Karpas-422 (cell line): Measurements from ENCODE around the gene DOCK4. TPM values are rescaled to one million over a fixed set of nuclear protein-coding genes. Genes with fewer than 3 reads are reported as not detected.

Experiments used
- DNase-seq: peaks from one replicate; pipeline ENCODE4 v3.0.0-alpha.2; 2015
- H2AFZ ChIP-seq: fragments of 200-600 bp; sonication (generic); 2 replicates; pipeline ENCODE4 v1.6.1; 2014; ENCODE audit warnings: antibody characterized with exemption, low read length, mixed read lengths
- H3K27ac ChIP-seq: fragments of 200-600 bp; sonication (generic); 2 replicates; pipeline ENCODE4 v1.5.1; 2014; ENCODE audit warnings: mild to moderate bottlenecking, low read length, moderate library complexity
- H3K27me3 ChIP-seq: fragments of 200-600 bp; sonication (generic); 2 replicates; pipeline ENCODE4 v1.6.1; 2014; ENCODE audit warnings: low read length, mixed read lengths
- H3K36me3 ChIP-seq: fragments of 200-600 bp; sonication (generic); 2 replicates; pipeline ENCODE4 v1.6.1; 2014; ENCODE audit warnings: low read length, mixed read lengths; ENCODE audit not compliant: insufficient read depth
- H3K4me1 ChIP-seq: fragments of 200-600 bp; sonication (generic); 2 replicates; pipeline ENCODE4 v1.6.1; 2014; ENCODE audit warnings: mild to moderate bottlenecking, low read length, mixed read lengths
- H3K4me2 ChIP-seq: fragments of 200-600 bp; sonication (generic); 2 replicates; pipeline ENCODE4 v1.6.1; 2014; ENCODE audit warnings: low read length, low read depth, mild to moderate bottlenecking; ENCODE audit not compliant: poor library complexity, severe bottlenecking
- H3K4me3 ChIP-seq: fragments of 200-600 bp; sonication (generic); 2 replicates; pipeline ENCODE4 v1.5.1; 2014; ENCODE audit warnings: mild to moderate bottlenecking, antibody characterized with exemption, low read length, mixed read lengths
- H3K79me2 ChIP-seq: fragments of 200-600 bp; sonication (generic); 2 replicates; pipeline ENCODE4 v1.6.1; 2014; ENCODE audit warnings: mild to moderate bottlenecking, low read length, mixed read lengths
- H3K9ac ChIP-seq: fragments of 200-600 bp; sonication (generic); 2 replicates; pipeline ENCODE4 v1.6.0; 2014; ENCODE audit warnings: low read length
- H3K9me2 ChIP-seq: fragments of 200-600 bp; sonication (generic), shearing (Covaris generic); replicated peaks from 2 replicates; pipeline ENCODE4 v1.6.0; 2014; ENCODE audit warnings: mild to moderate bottlenecking, low read length, moderate library complexity; ENCODE audit not compliant: insufficient read depth
- H3K9me3 ChIP-seq: fragments of 300-700, 200-600 bp; sonication (generic); 2 replicates; pipeline ENCODE4 v1.6.1; 2014; ENCODE audit warnings: low read length, mixed read lengths
- H4K20me1 ChIP-seq: fragments of 200-600 bp; sonication (generic); 2 replicates; pipeline ENCODE4 v1.6.1; 2014; ENCODE audit warnings: mild to moderate bottlenecking, antibody characterized with exemption, low read length, low read depth; ENCODE audit not compliant: insufficient read depth
- total RNA-seq: library from RNA; depleted of rRNA; stranded (reverse); fragments of >200 nt; shearing (Covaris generic); gene quantifications from 2 replicates; pipeline ENCODE4 v1.2.3, GENCODE V29; 2014; ENCODE audit warnings: low replicate concordance

Gene DOCK4
- total RNA-seq, 1 experiment from 2014 or later, result 0.07 TPM

- Histone ChIP-seq H3K36me3 (no peaks in the 10 kb centered on the region), H3K79me2 (no peaks in the 10 kb centered on the region)
- DNase-seq, result no peak
Observed at GRCh38 chr7:112168915-112169314, 37.3 kb downstream of the DOCK4 start.

GRCh38 chr7:112167147-112167546, 39.1 kb downstream of the DOCK4 start:
- Histone ChIP-seq H2AFZ (no peak overlapping the region), H3K27ac (no peak overlapping the region), H3K9ac (no peak overlapping the region), H3K79me2 (no peaks in the 10 kb centered on the region), H3K36me3 (no peaks in the 10 kb centered on the region), H3K4me1 (no peaks in the 10 kb centered on the region), H3K4me3 (no peak overlapping the region), H3K9me3 (no peaks in the 10 kb centered on the region), H3K9me2 (no peaks in the 10 kb centered on the region), H3K27me3 (no peaks in the 10 kb centered on the region), H3K4me2 (no peak overlapping the region), H4K20me1 (no peaks in the 10 kb centered on the region)
- no peak for DNase-seq

More at GRCh38 chr7:112168915-112169314, 37.3 kb downstream of the DOCK4 start:
- H3K27ac ChIP-seq, result no peak overlapping the region
- H3K9me2 ChIP-seq, result no peaks in the 10 kb centered on the region
- no peaks in the 10 kb centered on the region for H3K27me3 ChIP-seq
- no peak overlapping the region for H3K4me3 ChIP-seq
- no peaks in the 10 kb centered on the region for H4K20me1 ChIP-seq
- no peaks in the 10 kb centered on the region for H3K9me3 ChIP-seq
- H2AFZ ChIP-seq, result no peak overlapping the region
- no peak overlapping the region for H3K4me2 ChIP-seq
- H3K9ac ChIP-seq, result no peak overlapping the region
- no peaks in the 10 kb centered on the region for H3K4me1 ChIP-seq

- no peaks in the 10 kb centered on the region for H3K27me3 ChIP-seq
- H3K36me3 ChIP-seq, result no peaks in the 10 kb centered on the region
- no peak overlapping the region for H3K4me2 ChIP-seq
- H3K9me2 ChIP-seq, result no peaks in the 10 kb centered on the region
- no peak overlapping the region for H3K27ac ChIP-seq
- no peaks in the 10 kb centered on the region for H3K79me2 ChIP-seq
- no peak overlapping the region for H3K9ac ChIP-seq
- no peaks in the 10 kb centered on the region for H4K20me1 ChIP-seq
- H2AFZ ChIP-seq, result no peak overlapping the region
- H3K4me3 ChIP-seq, result no peak overlapping the region
- DNase-seq, result no peak
- no peaks in the 10 kb centered on the region for H3K4me1 ChIP-seq
- no peaks in the 10 kb centered on the region for H3K9me3 ChIP-seq
Observed at GRCh38 chr7:112162784-112163506, 43.3 kb downstream of the DOCK4 start.

DNA sequence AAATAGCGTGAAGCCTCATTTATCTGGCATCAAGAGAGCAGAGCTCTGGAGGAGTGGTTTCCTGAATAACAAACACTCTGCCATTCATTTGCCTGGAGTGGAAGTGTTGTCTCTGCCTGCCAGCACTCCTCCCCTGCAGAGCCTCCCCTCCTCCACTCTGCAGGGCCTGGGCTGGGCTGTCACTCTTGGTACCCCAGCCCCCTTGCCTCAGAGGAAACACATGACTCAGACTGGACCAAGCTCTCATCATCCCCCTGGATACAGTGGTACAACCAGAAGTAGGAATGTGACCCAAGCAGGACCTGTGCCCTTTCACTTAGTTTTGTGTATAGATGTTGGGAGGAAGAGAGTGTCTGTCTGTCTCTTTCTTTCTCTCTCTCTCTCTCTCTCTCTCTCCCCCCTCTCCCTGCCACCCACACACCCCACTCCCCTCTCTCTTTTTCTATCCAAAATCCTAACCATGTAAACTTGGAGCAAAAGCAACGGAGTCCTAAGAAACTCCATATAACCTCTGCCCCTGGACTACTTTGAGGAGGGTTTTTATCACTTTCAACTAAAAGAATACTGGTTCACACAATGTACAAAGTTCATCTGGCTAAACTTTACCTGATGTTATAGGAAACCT, 43.9 kb downstream of the DOCK4 start:
- no peaks in the 10 kb centered on the region for H3K36me3 ChIP-seq

DNA sequence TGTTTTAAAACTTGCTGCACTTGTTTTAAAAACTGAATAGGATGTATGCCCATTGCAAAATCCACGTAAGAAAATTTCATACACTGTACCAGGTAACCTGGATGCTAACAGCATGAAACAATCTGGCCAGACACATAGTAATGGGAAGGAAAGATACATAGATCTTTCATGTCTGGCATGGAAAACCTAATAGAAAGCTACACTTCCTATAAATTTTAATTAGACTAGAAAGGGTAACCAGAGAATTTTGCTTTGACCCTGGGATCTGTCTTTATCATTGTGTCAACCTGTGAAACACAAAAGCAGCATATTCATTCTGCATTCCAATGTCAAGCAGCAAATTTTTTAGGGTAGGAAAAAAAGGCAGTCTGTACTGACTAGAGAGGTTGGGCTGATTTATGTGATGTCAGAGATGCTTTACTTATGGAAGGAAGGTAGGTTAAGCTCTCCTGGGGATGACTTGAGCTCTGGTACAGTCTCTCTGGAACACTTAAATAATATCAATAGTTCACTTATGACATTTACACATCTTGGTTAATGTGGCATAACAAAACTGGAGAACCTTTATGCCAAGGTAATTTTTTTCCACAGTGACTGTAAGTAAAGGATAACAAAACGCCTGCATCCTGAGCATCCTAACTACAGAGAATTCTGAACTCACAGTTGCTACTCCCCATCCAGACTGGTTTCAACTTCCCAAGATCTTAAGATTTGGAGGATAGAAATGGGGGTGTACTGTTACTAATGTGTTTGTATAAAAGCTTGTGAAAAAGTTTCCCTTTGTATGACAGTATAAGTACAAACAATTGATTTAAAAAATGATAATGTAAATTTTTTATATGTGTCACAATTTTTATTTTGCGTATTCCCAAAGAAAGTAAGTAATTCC, 44.7 kb downstream of the DOCK4 start:
- no peak overlapping the region for H3K27ac ChIP-seq
- no peaks in the 10 kb centered on the region for H3K79me2 ChIP-seq
- H3K4me3 ChIP-seq, result no peak overlapping the region
- no peaks in the 10 kb centered on the region for H3K36me3 ChIP-seq
- DNase-seq, result no peak
- H4K20me1 ChIP-seq, result no peaks in the 10 kb centered on the region
- no peaks in the 10 kb centered on the region for H3K4me1 ChIP-seq
- no peak overlapping the region for H3K9ac ChIP-seq
- no peak overlapping the region for H2AFZ ChIP-seq
- H3K9me3 ChIP-seq, result no peaks in the 10 kb centered on the region
- no peaks in the 10 kb centered on the region for H3K27me3 ChIP-seq
- no peak overlapping the region for H3K4me2 ChIP-seq
- H3K9me2 ChIP-seq, result no peaks in the 10 kb centered on the region

More for the DNA sequence above, 43.9 kb downstream of the DOCK4 start:
- H3K79me2 ChIP-seq, result no peaks in the 10 kb centered on the region
- H3K4me3 ChIP-seq, result no peak overlapping the region
- H3K4me2 ChIP-seq, result no peak overlapping the region
- no peaks in the 10 kb centered on the region for H4K20me1 ChIP-seq
- H3K9ac ChIP-seq, result no peak overlapping the region
- no peaks in the 10 kb centered on the region for H3K9me3 ChIP-seq
- H3K9me2 ChIP-seq, result no peaks in the 10 kb centered on the region
- DNase-seq, result no peak
- no peak overlapping the region for H2AFZ ChIP-seq
- no peaks in the 10 kb centered on the region for H3K4me1 ChIP-seq
- H3K27ac ChIP-seq, result no peak overlapping the region
- no peaks in the 10 kb centered on the region for H3K27me3 ChIP-seq

GRCh38 chr7:112160771-112161150, 45.4 kb downstream of the DOCK4 start:
- Histone ChIP-seq H4K20me1 (no peaks in the 10 kb centered on the region), H3K27me3 (no peaks in the 10 kb centered on the region), H3K9me3 (no peaks in the 10 kb centered on the region), H3K79me2 (no peaks in the 10 kb centered on the region), H3K27ac (no peak overlapping the region), H2AFZ (no peak overlapping the region), H3K9me2 (no peaks in the 10 kb centered on the region), H3K4me3 (no peak overlapping the region), H3K9ac (no peak overlapping the region), H3K4me2 (no peak overlapping the region), H3K36me3 (no peaks in the 10 kb centered on the region), H3K4me1 (no peaks in the 10 kb centered on the region)
- DNase-seq, result no peak

DNA sequence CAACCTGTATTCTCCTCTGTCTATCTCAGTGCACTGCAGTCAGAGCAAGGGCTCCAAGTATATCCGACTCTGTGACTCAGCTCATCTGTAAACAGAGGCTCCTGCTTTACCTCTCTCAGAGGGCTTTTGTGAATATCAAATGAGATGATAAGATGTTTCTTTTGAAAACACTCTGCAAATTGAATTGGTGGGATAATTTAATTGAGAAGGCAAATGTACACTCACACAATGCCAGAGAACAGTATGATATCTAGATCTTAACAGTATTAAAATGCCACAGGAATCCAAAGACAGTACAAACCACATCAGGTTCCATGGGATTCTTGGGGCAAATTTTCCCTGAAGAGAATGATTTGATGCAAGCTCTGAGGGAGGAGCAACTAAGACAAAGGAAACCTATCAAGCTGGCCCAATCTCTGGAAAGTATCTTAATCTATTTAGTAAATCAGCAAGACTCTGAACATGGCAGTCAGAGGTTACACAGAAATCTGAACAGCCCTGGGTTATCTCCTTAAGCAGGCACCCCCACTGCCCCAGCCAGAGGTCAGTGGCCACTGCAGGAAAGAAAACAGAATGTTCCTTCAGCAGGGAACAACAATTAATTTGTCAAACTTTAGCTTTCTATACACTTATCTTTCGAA, 45.9 kb downstream of the DOCK4 start:
- H3K36me3 ChIP-seq, result no peaks in the 10 kb centered on the region
- H4K20me1 ChIP-seq, result no peaks in the 10 kb centered on the region
- no peaks in the 10 kb centered on the region for H3K4me1 ChIP-seq
- H2AFZ ChIP-seq, result no peak overlapping the region
- H3K9me3 ChIP-seq, result no peaks in the 10 kb centered on the region
- no peaks in the 10 kb centered on the region for H3K9me2 ChIP-seq
- no peak overlapping the region for H3K4me2 ChIP-seq
- no peak overlapping the region for H3K9ac ChIP-seq
- no peaks in the 10 kb centered on the region for H3K27me3 ChIP-seq
- H3K4me3 ChIP-seq, result no peak overlapping the region
- no peaks in the 10 kb centered on the region for H3K79me2 ChIP-seq
- H3K27ac ChIP-seq, result no peak overlapping the region
- DNase-seq, result no peak

GRCh38 chr7:112159351-112159750, 46.8 kb downstream of the DOCK4 start:
- no peak overlapping the region for H2AFZ ChIP-seq

More at GRCh38 chr7:112159351-112159750, 46.8 kb downstream of the DOCK4 start:
- no peak overlapping the region for H3K9ac ChIP-seq
- DNase-seq, result no peak
- H3K4me3 ChIP-seq, result no peak overlapping the region
- H3K9me3 ChIP-seq, result no peaks in the 10 kb centered on the region
- H3K4me2 ChIP-seq, result no peak overlapping the region
- H4K20me1 ChIP-seq, result no peaks in the 10 kb centered on the region
- no peaks in the 10 kb centered on the region for H3K36me3 ChIP-seq
- H3K9me2 ChIP-seq, result no peaks in the 10 kb centered on the region
- no peaks in the 10 kb centered on the region for H3K4me1 ChIP-seq
- H3K79me2 ChIP-seq, result no peaks in the 10 kb centered on the region
- H3K27ac ChIP-seq, result no peak overlapping the region
- H3K27me3 ChIP-seq, result no peaks in the 10 kb centered on the region
